Spleen (tissue), 7 donors: ENCODE data around the gene PAWR.

Experiments used
- POLR2A ChIP-seq, 3 donors: fragments of 450-650 bp; IDR thresholded peaks; one replicate each; pipeline ENCODE4 v1.5.1; 2017; ENCODE audit warnings: antibody characterized with exemption in 3 of 3, mild to moderate bottlenecking in 1 of 3
- POLR2AphosphoS5 ChIP-seq, 3 donors: sonication (generic); formaldehyde crosslinking; IDR thresholded peaks; one replicate each; pipeline ENCODE4 v1.5.1; 2017; ENCODE audit warnings: antibody characterized with exemption in 3 of 3
- TF ChIP-seq, protein P1 (sequence below), 11 experiments: fragments of 200-600 bp in 7 of 11; fragments of 450-650 bp in 4 of 11; sonication (generic) in 4 of 11; IDR thresholded peaks in 8 of 11; conservative IDR thresholded peaks in 3 of 11; 1 replicate in 7 of 11; 2 replicates in 4 of 11; pipeline versions ENCODE4 v1.4.0 to v1.8.0; 2016 to 2021; ENCODE audit warnings: antibody characterized with exemption in 11 of 11, inconsistent platforms in 4 of 11, mild to moderate bottlenecking in 1 of 11
- donor health status: DM: no; HTN: no; CAD: no; lungs with moderate emphysema.
- donor health status: DM: no; HTN: no; CAD: no.
- donor health status: DM: no; HTN: no; CAD: no.

DNA sequence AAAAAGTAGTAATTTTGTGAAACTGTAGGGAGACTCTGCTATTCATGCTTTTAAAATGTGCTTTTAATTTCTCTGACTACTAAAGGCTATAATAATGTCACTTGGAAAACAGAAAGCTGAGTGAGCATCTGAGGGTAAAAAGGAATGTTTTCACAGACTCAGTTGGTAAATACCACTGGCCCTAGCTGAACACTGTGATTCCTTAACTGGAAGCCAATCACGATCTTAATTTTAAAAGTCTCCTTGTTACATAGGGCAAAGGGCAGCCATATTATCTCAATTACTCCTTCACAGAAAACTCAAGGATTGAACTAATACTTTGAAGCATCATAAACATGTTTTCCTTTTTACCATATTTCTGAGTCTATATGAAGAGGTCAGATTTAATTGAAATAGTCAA lies 41.9 kb downstream of the PAWR start:
- TF ChIP-seq, protein P1, sequence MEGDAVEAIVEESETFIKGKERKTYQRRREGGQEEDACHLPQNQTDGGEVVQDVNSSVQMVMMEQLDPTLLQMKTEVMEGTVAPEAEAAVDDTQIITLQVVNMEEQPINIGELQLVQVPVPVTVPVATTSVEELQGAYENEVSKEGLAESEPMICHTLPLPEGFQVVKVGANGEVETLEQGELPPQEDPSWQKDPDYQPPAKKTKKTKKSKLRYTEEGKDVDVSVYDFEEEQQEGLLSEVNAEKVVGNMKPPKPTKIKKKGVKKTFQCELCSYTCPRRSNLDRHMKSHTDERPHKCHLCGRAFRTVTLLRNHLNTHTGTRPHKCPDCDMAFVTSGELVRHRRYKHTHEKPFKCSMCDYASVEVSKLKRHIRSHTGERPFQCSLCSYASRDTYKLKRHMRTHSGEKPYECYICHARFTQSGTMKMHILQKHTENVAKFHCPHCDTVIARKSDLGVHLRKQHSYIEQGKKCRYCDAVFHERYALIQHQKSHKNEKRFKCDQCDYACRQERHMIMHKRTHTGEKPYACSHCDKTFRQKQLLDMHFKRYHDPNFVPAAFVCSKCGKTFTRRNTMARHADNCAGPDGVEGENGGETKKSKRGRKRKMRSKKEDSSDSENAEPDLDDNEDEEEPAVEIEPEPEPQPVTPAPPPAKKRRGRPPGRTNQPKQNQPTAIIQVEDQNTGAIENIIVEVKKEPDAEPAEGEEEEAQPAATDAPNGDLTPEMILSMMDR (IDR thresholded peaks at IDR 0.05 in 8 of 11, conservative IDR thresholded peaks at IDR 0.05 in 3 of 11): no peak
- TF ChIP-seq POLR2A (IDR thresholded peaks at IDR 0.05): no peak
- no peak for TF ChIP-seq POLR2AphosphoS5 (IDR thresholded peaks at IDR 0.05)
